LNCaP clone FGC (cell line): ENCODE results near the gene APBB2.
A peak's percentile ranks its signal among the peaks of the same experiment; 100 is the strongest.

Source experiments
- DNase-seq: peaks from one replicate; pipeline ENCODE4 v3.0.0-alpha.2; 2011; ENCODE audit warnings: low read depth
- H3K4me3 ChIP-seq: 2 replicates; pipeline ENCODE4 v1.5.1; 2011; ENCODE audit warnings: mild to moderate bottlenecking, low read depth, low read length, control low read depth
- TF ChIP-seq, protein P1 (sequence below): IDR thresholded peaks from 2 replicates; pipeline ENCODE4 v1.5.1; 2012; ENCODE audit warnings: mild to moderate bottlenecking; ENCODE audit not compliant: control insufficient read depth, insufficient read depth; ENCODE audit errors: extremely low read depth

The APBB2 gene

DNA sequence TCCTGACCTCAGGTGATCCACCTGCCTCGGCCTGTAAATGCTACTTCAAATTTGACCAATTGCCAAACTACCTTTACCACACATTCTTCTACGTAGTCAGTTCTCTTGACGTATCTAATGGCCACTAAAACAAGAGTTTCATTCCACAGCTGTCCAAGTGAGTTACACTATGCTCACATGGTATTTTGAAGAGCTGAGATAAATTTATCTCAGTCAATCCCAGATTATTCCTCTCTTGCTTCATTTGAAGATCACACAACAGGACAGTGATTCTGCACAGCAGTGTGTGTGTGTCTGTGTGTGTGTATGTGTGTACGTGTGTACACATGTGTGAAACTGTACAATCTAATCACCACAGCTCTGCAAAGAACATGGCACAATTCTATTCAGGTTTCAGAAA, 133.4 kb downstream of the APBB2 start:
- TF ChIP-seq, protein P1, sequence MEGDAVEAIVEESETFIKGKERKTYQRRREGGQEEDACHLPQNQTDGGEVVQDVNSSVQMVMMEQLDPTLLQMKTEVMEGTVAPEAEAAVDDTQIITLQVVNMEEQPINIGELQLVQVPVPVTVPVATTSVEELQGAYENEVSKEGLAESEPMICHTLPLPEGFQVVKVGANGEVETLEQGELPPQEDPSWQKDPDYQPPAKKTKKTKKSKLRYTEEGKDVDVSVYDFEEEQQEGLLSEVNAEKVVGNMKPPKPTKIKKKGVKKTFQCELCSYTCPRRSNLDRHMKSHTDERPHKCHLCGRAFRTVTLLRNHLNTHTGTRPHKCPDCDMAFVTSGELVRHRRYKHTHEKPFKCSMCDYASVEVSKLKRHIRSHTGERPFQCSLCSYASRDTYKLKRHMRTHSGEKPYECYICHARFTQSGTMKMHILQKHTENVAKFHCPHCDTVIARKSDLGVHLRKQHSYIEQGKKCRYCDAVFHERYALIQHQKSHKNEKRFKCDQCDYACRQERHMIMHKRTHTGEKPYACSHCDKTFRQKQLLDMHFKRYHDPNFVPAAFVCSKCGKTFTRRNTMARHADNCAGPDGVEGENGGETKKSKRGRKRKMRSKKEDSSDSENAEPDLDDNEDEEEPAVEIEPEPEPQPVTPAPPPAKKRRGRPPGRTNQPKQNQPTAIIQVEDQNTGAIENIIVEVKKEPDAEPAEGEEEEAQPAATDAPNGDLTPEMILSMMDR = no peak
- no peak overlapping the region for H3K4me3 ChIP-seq
- no peak for DNase-seq

DNA sequence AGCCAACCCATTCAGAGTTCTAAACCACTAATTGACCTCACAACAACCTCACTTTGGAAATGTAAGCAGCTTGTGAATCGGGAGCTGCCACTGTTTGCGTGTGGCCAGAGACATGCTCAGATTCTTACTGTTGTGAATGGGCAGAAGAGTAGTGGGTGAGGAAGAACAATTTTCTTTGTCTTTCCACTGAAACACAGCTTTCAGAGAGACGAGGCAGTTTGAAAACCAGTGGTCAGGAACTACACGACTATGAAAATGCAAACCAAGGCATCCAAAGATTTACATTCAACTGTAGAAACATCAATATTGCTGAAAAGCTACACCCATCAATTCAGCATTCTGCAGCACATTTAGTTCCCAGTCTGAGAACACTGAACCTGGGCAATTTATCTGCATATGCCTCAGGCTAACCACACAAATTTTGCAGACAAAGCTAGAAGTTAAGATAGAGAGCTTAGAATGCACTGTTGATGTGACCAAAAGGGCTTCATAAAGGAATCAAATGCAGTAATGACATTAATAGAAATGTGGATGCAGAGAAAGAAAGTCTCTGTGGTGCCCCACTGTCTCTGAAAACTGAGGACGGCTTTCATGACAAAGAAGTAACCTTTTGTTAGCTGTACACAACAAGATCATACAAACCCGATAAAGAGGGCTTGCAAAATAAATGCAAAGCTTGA, 134.3 kb downstream of the APBB2 start:
- TF ChIP-seq, protein P1 = no peak
- H3K4me3 ChIP-seq = no peak overlapping the region
- DNase-seq = no peak

DNA sequence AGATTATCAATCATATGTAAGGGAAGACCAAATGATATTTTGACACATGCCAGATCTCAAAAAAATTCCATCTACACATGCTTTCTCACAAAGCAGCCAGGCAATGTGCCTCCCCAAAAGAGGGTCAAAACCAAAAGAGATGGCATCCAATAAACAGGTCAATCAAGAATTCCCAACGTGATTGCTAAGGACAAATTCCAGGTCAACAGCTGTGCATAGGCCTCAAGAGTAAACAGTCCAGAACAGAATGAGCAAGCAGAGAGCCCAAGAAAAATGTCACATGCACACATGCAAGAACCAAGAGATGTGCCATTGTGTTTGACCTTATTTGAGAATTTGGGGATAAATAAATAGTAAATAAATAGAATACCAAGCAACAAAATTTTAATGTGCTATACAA, 136.7 kb downstream of the APBB2 start:
- H3K4me3 ChIP-seq = no peak overlapping the region
- DNase-seq = peak; percentile 99
- TF ChIP-seq, protein P1 = no peak

DNA sequence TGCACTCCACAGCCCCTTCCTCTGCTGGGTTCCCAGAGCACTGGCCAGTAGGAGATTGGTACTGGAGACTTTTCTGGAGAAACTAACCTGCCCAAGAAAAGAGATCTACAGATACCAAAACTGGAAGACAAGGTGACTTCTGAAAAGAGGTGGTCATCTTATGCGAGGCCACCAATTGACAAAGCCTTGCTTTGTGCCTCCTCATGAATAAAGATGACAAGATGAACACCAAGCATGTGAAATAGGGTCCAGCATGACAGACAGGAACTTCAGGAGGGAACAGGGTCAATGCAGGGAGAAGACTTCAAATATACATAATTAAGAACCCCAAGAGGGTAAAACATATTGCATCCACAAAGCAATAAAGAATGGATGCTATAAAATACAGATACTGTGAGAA, 137.9 kb downstream of the APBB2 start:
- TF ChIP-seq, protein P1 = no peak
- DNase-seq = no peak
- H3K4me3 ChIP-seq = no peak overlapping the region

DNA sequence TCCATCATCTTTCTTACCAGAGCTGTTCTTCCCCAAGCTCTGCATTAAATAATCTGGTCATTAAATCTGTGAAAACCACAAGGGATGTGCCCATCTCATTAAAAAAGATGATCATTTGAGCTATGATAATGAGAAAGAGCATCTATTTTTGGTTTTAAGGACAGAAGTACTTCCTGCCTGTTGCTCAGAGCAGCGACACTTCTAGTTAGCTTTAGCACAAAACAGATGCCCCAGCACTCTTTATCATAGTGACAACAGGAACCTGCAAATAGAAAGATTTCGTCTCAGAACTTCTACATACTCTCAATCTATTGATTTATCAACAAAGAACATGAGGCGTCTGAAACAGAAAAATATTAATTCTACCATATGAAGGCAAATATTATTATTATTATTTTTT, 140.1 kb downstream of the APBB2 start:
- no peak for DNase-seq
- TF ChIP-seq, protein P1 = no peak
- H3K4me3 ChIP-seq = no peak overlapping the region

DNA sequence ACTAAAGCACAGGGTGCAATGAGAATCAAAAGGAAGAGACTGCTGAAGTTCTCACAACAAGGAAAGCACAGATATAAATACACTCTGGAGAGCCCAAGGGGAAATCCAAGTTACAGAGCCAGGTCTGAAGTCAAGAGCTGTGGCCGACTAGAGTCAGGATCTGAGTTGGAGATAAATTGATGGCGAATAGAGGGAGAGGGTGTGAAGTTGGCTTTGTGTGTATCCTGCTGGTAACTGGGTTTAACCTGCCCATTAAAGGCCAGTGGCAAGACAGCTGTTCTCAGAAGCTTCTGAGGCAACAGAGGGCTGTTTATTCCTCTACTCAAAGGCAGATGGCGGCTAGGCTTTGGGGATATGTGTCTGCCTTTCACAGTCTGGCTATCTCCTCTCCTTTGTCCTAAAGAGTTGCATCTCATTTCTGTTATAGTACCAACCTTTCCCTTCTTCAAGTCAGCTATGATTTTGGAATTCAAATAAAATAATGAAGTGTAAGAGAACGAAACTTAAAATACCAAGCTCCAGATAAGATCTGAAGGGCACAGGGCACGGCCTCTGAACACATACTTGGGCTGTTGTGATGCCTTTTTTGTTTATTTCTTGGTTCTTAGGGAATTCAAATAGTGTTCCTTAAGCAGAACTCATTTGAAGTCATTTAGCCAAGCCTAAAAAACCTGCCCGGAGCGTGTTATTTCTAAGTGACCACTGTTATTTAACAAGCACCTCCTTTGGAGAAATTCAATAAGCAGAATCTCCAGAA, 142.1 kb downstream of the APBB2 start:
- no peak overlapping the region for H3K4me3 ChIP-seq
- DNase-seq = no peak
- TF ChIP-seq, protein P1 = no peak
